ENCODE data around the gene ODAD4.

The ODAD4 gene

GRCh38 chr17:41937970-41938954, 7.8 kb downstream of the ODAD4 start:
- H3K27ac ChIP-seq (ENCODE audit: low read length): no peak overlapping the region
- no peak for TF ChIP-seq EZH2phosphoT487 (IDR thresholded peaks at IDR 0.05; ENCODE audit: low read depth)
- TF ChIP-seq, protein P1, sequence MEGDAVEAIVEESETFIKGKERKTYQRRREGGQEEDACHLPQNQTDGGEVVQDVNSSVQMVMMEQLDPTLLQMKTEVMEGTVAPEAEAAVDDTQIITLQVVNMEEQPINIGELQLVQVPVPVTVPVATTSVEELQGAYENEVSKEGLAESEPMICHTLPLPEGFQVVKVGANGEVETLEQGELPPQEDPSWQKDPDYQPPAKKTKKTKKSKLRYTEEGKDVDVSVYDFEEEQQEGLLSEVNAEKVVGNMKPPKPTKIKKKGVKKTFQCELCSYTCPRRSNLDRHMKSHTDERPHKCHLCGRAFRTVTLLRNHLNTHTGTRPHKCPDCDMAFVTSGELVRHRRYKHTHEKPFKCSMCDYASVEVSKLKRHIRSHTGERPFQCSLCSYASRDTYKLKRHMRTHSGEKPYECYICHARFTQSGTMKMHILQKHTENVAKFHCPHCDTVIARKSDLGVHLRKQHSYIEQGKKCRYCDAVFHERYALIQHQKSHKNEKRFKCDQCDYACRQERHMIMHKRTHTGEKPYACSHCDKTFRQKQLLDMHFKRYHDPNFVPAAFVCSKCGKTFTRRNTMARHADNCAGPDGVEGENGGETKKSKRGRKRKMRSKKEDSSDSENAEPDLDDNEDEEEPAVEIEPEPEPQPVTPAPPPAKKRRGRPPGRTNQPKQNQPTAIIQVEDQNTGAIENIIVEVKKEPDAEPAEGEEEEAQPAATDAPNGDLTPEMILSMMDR (IDR thresholded peaks at IDR 0.05; ENCODE audit: low read depth, low read length): no peak
- no peaks in the 10 kb centered on the region for H3K36me3 ChIP-seq (replicated peaks; ENCODE audit: low read depth, low read length)
- H3K9me3 ChIP-seq (ENCODE audit: insufficient read depth, low read length): no peaks in the 10 kb centered on the region
- no peaks in the 10 kb centered on the region for H3K27me3 ChIP-seq (ENCODE audit: low read depth, low read length)
- no peak overlapping the region for H2AFZ ChIP-seq (ENCODE audit: low read depth, low read length)
- no peak overlapping the region for H3K4me2 ChIP-seq (ENCODE audit: low read length)
- H3K4me3 ChIP-seq (ENCODE audit: low read length): no peak overlapping the region
- H3K9ac ChIP-seq (ENCODE audit: low read length): no peak overlapping the region
- no peaks in the 10 kb centered on the region for H4K20me1 ChIP-seq (ENCODE audit: insufficient read depth, low read length)
- H3K4me1 ChIP-seq (ENCODE audit: low read length): no peaks in the 10 kb centered on the region
- H3K79me2 ChIP-seq (ENCODE audit: low read length): no peaks in the 10 kb centered on the region

GRCh38 chr17:41939044-41939692, 8.8 kb downstream of the ODAD4 start:
- Histone ChIP-seq H3K27me3 (ENCODE audit: low read depth, low read length) (no peaks in the 10 kb centered on the region), H3K27ac (ENCODE audit: low read length) (no peak overlapping the region), H3K9me3 (ENCODE audit: insufficient read depth, low read length) (no peaks in the 10 kb centered on the region), H3K4me1 (ENCODE audit: low read length) (no peaks in the 10 kb centered on the region), H3K36me3 (replicated peaks; ENCODE audit: low read depth, low read length) (no peaks in the 10 kb centered on the region), H3K9ac (ENCODE audit: low read length) (no peak overlapping the region), H3K4me2 (ENCODE audit: low read length) (no peak overlapping the region), H3K79me2 (ENCODE audit: low read length) (no peaks in the 10 kb centered on the region), H4K20me1 (ENCODE audit: insufficient read depth, low read length) (no peaks in the 10 kb centered on the region), H2AFZ (ENCODE audit: low read depth, low read length) (no peak overlapping the region), H3K4me3 (ENCODE audit: low read length) (no peak overlapping the region)
- TF ChIP-seq, protein P1 (IDR thresholded peaks at IDR 0.05; ENCODE audit: low read depth, low read length): no peak
- no peak for TF ChIP-seq EZH2phosphoT487 (IDR thresholded peaks at IDR 0.05; ENCODE audit: low read depth)

- Histone ChIP-seq H3K27ac (ENCODE audit: low read length) (no peak overlapping the region), H3K9me3 (ENCODE audit: insufficient read depth, low read length) (no peaks in the 10 kb centered on the region), H3K79me2 (ENCODE audit: low read length) (no peaks in the 10 kb centered on the region), H2AFZ (ENCODE audit: low read depth, low read length) (no peak overlapping the region), H4K20me1 (ENCODE audit: insufficient read depth, low read length) (no peaks in the 10 kb centered on the region), H3K4me1 (ENCODE audit: low read length) (no peaks in the 10 kb centered on the region), H3K9ac (ENCODE audit: low read length) (no peak overlapping the region), H3K4me3 (ENCODE audit: low read length) (no peak overlapping the region), H3K4me2 (ENCODE audit: low read length) (no peak overlapping the region), H3K27me3 (ENCODE audit: low read depth, low read length) (no peaks in the 10 kb centered on the region), H3K36me3 (replicated peaks; ENCODE audit: low read depth, low read length) (no peaks in the 10 kb centered on the region)
- TF ChIP-seq, protein P1 (IDR thresholded peaks at IDR 0.05; ENCODE audit: low read depth, low read length): no peak
- no peak for TF ChIP-seq EZH2phosphoT487 (IDR thresholded peaks at IDR 0.05; ENCODE audit: low read depth)
These were observed 9.3 kb downstream of the ODAD4 start for GRCh38 chr17:41939693-41940090.

- Histone ChIP-seq H2AFZ (ENCODE audit: low read depth, low read length) (no peak overlapping the region), H3K27me3 (ENCODE audit: low read depth, low read length) (no peaks in the 10 kb centered on the region), H3K4me2 (ENCODE audit: low read length) (no peak overlapping the region), H4K20me1 (ENCODE audit: insufficient read depth, low read length) (no peaks in the 10 kb centered on the region), H3K79me2 (ENCODE audit: low read length) (no peaks in the 10 kb centered on the region), H3K9me3 (ENCODE audit: insufficient read depth, low read length) (no peaks in the 10 kb centered on the region), H3K4me1 (ENCODE audit: low read length) (no peaks in the 10 kb centered on the region), H3K36me3 (replicated peaks; ENCODE audit: low read depth, low read length) (no peaks in the 10 kb centered on the region), H3K4me3 (ENCODE audit: low read length) (no peak overlapping the region), H3K9ac (ENCODE audit: low read length) (no peak overlapping the region), H3K27ac (ENCODE audit: low read length) (no peak overlapping the region)
- TF ChIP-seq, protein P1 (IDR thresholded peaks at IDR 0.05; ENCODE audit: low read depth, low read length): no peak
- no peak for TF ChIP-seq EZH2phosphoT487 (IDR thresholded peaks at IDR 0.05; ENCODE audit: low read depth)
These were observed 10.8 kb downstream of the ODAD4 start for GRCh38 chr17:41941168-41941567.
